Activated CD4-positive, alpha-beta T cell treated with anti-CD3 and anti-CD28 coated beads, Interleukin-2, amount 50 U/mL, for 1 hour (primary cell): ENCODE measurements around the gene AGXT.

Experiments
- DNase-seq: peaks from one replicate; pipeline ENCODE4 v3.0.0-alpha.2; 2020

AGXT gene

GRCh38 chr2:240916571-240917008 lies 48.0 kb downstream of the AGXT start:
- DNase-seq, result no peak

- DNase-seq, result no peak
Observed at GRCh38 chr2:240917009-240917683, 48.5 kb downstream of the AGXT start.

- no peak for DNase-seq
Observed at GRCh38 chr2:240917684-240918257, 49.1 kb downstream of the AGXT start.

DNA sequence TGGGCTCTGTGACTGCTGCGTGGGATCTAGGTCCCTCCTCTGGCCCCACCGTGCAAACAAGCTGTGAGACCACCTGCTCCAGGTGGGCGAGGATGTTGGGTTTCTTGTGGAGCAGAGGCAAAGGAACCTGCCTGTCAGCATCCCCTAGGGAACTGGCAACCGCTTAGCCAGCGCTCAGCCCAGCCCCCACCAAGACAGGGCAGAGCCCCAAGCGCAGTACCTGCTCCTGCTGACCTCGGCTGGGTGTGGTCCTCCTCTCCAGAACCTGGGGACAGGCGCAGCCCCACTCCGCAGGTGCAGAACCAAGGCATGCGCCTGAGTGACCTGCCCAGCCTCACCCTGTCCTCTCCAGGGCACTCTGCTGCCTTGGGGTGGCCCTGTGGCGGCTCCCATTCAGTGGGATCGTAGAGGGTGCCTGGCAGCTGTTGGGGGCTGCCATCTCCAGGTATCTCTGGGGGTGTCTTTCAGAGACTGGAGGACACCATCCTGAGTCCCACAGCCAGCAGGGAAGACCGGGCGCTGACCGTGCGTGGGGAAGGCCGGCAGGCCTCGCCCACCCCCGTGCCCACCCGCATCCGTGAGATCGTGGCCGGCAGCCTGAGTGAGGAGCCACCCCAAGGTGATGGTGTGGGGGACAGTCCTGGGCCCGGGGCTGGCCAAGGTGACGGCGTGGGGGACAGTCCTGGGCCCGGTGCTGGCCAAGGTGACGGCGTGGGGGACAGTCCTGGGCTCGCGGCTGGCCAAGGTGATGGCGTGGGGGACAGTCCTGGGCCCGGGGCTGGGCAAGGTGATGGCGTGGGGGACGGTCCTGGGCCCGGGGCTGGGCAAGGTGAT lies 49.9 kb downstream of the AGXT start:
- DNase-seq, result no peak

GRCh38 chr2:240919161-240919781 lies 50.6 kb downstream of the AGXT start:
- no peak for DNase-seq

DNA sequence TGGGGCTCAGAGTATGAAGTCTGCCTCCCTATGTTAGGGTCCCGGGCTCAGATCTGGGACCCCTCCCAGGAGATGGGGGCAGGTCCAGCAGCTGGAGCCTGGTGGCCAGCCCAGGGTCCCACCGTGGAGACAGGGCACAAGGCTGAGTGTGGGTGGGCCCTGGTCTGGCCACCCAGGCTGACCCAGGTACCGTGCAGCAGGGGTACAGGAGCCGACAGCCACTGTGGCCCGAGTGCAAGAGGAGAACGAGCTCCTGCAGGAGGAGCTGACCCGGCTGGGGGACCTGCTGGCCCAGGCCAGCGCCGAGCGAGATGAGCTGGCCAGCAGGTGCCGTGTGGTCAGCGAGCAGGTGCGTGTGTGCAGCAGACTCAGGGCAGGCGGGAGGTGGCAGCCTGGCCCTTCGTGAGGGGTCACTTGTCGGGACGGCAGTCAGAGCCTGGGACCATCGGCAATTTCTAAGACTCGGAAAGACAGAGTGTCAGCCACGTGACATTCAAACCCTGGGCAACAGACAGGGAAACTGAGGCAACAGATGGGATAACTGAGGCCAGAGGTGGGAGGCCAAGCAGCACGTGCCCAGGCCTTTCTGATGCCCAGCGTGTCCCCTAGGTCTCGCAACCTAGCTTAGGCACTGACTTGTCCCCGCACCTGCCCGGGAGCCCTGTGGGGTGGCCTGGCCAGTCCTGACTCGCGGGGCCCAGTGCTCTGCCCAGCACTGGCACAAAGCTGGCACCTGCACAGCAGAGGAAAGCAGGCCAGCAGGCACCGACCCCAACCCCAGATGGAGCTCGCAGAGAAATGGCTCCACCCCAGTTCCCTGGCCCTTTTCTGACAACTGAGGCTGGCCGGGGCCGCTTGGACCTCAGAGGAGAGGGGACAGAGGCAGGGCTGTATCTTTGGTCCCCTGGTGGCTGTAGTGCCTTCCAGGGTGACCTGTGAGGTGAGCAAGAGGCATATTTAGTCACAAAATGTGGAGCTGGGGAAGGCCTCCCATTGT lies 51.5 kb downstream of the AGXT start:
- DNase-seq, result no peak

DNA sequence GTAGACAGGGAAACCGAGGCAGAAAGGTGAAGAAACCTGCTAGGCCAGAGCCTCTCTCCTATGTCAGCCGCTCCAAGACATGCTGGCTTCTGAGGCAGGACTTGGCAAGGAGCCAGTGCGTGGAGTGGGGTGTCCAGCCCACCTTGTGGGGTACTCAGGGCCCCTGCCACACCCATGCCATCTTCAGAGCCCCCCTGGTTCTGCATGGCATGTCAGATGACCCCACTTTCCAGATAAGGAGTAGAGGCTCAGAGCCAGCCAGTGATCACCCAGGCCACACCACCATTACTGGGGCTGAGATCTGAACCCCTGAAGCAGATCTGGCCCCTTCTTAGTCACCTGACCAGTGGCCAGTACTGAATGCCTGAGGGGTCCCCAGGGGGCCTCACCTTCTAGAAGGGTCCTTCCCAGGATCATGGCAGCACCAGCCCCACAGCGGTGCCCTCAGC lies 52.2 kb downstream of the AGXT start:
- no peak for DNase-seq

GRCh38 chr2:240921311-240921994 lies 52.8 kb downstream of the AGXT start:
- no peak for DNase-seq

GRCh38 chr2:240921995-240922244 lies 53.3 kb downstream of the AGXT start:
- DNase-seq, result no peak

DNA sequence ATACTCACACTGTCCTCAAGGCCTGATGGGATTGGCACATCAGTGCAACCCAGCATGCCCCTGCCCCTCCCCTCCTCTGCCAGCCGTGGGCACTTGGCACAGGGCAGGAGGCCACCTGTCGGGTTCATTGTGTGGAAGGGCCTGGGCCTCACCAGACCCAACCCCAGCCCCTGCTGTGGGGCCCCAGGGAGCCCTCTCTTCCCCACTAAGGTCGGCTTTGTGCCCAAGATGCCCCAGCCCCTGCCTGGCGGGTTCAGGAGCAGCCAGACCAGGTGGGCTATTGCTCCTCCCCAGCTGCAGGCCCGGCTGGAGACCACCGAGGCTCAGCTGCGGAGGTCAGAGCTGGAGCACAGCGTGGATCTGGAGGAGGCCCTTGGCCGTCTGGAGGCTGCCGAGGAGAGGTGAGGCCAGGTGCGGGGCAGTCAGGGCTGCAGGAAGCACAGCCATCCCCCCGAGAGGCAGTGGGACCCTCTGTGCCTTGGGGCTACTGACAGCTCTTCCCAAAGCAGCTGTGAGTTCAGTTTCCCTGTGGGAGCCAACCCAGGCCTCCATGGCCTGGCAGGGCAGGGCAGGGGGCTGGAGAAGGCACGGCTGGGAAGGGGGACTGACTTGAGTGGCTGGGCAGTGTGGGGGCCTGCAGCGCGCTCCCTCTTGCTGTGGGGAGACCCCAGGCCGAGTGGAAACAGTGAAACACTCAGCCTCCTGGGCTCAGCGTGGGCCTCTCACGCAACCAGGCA lies 53.8 kb downstream of the AGXT start:
- DNase-seq, result no peak

DNA sequence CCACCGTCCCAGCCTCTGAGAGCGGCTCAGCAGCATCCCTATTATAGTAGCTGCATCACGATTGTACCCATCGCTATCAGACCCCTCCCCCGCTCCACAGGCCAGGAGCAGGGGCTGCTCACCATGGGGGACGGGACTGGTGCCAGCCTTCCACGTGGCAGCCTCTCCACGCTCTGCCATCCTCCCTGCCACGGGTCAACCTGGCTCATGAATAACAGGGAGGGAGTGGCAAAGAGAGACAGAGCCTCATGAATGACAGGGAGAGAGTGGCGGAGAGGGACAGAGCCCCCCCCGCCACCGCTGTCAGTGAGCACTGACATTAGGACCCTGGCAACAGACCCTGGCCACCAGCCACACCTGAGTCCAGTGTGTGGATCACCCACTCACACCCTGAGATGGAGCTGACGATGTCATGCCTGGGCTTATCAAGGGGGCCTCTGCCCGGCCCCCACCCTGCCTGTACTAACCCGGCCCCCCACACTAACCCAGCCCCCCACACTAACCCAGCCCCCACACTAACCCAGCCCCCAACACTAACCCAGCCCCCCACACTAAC lies 54.4 kb downstream of the AGXT start:
- no peak for DNase-seq

GRCh38 chr2:240925191-240925567 lies 56.6 kb downstream of the AGXT start:
- DNase-seq, result no peak

GRCh38 chr2:240925568-240926515 lies 57.2 kb downstream of the AGXT start:
- DNase-seq, result no peak

- DNase-seq, result no peak
Observed at GRCh38 chr2:240926516-240927389, 58.1 kb downstream of the AGXT start.

DNA sequence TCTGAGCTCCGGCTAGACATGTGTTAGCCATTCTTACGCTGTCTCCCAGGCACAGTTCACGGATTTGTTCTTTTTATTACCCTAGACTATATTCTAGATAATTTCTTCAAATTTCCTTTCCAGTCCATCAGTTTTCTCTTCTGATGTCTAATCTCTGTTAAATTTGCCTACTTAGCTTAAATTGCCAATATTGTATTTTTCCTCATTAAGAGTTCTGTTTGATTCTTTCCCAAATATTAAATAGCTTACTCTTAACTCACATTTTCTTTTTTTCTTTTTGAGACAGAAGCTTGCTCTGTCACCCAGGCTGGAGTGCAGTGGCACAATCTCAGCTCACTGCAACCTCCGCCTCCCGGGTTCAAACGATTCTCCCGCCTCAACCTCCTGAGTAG lies 58.8 kb downstream of the AGXT start:
- no peak for DNase-seq

GRCh38 chr2:240928476-240929363 lies 60.1 kb downstream of the AGXT start:
- DNase-seq, result no peak

GRCh38 chr2:240929364-240930095 lies 60.9 kb downstream of the AGXT start:
- DNase-seq, result no peak
